Ovary (tissue), 3 donors: ENCODE results near the gene ADAMTSL5.

ENCODE experiments used
- CTCF ChIP-seq, 3 donors: fragments of 450-650 bp in 2 of 3; fragments of 200-600 bp in 1 of 3; IDR thresholded peaks; one replicate each; pipeline versions ENCODE4 v1.5.1 to v1.8.0; 2016 to 2022; ENCODE audit warnings: antibody characterized with exemption in 3 of 3, mild to moderate bottlenecking in 1 of 3
- EP300 ChIP-seq: sonication (generic); formaldehyde crosslinking; IDR thresholded peaks from one replicate; pipeline ENCODE4 v1.6.1; 2017; ENCODE audit warnings: antibody characterized with exemption
- POLR2A ChIP-seq: fragments of 450-650 bp; IDR thresholded peaks from one replicate; pipeline ENCODE4 v1.6.1; 2017; ENCODE audit warnings: antibody characterized with exemption, mild to moderate bottlenecking, moderate library complexity
- donor health status: DM: no; HTN: no; CAD: no.

DNA sequence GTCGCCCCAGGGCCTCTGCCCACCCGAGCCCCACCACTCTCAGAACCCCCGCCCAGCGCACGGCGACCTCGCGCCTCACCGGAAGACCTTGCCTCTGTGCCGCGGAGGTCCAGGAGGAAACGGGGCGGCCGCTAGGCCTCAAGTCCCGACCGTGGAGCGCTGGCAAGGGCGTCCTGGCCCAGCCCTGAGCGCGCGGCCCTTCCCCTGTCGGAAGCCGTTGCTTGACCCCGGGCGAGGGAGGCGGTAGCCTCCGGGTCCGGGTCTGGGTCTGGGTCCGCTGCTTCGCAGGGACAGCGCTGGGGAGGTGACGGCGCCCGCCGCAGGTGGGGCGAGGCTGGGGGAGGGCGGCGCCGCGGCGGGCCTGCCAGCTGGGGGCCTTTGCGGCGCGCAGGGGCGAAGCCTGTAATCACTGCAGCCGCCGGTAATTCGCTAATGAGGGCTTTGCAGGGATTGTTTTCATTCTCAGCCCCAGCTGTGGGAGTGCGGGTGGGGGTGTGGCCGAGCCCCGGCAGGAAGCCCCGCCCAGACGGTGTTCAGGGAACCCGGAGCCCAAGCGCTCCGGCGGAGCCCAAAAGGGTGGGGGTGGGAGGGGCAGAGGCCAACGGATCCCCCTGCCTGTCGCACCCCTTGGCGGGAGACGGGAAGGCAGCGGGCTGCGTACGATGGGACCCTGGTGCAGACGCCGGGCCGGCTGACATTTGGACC lies 42.4 kb downstream of the ADAMTSL5 start:
- TF ChIP-seq EP300 (no peak), CTCF (IDR thresholded peaks at IDR 0.05) (no peak), POLR2A (no peak)
